Inflammatory macrophage (primary cell): ENCODE results near the gene EDC4.
"Not testable (repeated sequence)": the region's sequence is repeated elsewhere in the genome, so short reads cannot be mapped to it uniquely, and the experiment has no call there.

ENCODE experiments used
- DNase-seq, 2 donors: peaks; one replicate each; pipeline ENCODE4 v3.0.0-alpha.2; 2020 to 2022

EDC4 gene

DNA sequence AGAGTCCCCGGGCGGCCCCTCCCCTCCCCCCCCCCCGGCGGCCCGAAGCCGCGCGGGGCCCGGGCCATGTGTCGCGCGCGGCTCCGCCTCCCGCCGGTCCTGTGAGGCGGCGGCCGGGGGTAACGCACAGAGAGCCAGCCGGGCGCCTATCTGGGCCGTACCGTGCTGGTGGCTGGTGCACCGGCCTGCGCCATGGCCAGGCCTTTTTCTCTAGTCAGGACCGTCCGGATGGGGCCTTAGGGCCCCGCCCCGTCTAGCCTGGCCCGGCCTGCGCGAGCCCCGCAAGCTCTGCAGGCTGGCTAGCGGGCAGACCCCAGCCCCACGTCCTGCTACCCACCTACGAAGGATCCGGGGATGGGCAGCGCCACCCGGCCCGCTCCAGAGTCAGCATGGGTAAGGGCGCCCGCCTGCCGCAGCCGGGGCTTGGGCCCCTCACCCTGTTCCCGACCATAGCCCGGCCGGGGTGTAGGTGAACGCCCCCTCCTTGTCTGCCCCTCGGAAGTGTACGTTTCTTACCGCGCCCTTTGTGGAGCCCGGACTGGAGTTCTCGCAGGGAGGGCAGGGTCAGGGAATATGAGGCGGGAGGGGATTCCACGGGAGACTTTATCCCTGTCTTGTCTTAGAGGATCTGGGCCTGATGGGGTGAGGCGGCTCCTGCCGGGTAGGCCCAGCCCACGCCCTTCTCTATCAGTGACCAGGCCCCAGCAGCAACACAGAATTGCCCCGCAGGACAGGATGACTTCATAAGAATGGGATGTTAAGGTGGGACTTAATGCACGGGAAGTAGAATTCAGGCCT, 25.6 kb upstream of the EDC4 start, which contains the start of gene CENPT:
TSS of gene CENPT (minus strand) at position 630 of the 798 bp plus-strand sequence. CDS start 13,834 bp downstream, outside the sequence.
- DNase-seq = peak; percentile 36 to 72

DNA sequence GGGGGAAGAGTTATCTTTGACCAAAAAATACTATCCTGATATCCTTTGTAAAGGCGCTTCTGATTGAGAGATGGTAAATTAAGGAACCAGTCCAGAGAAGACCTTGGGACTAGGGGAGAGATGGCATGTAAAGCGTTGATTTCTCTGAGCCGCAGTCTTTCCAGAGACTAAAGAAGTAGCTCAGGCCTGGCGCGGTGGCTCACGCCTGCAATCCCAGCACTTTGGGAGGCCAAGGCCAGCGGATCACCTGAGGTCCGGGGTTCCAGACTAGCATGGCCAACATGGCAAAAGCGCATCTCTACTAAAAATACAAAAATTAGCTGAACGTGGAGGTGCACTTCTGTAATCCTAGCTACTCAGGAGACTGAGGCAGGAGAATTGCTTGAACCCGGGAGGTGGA, 24.7 kb upstream of the EDC4 start:
- no peak for DNase-seq

DNA sequence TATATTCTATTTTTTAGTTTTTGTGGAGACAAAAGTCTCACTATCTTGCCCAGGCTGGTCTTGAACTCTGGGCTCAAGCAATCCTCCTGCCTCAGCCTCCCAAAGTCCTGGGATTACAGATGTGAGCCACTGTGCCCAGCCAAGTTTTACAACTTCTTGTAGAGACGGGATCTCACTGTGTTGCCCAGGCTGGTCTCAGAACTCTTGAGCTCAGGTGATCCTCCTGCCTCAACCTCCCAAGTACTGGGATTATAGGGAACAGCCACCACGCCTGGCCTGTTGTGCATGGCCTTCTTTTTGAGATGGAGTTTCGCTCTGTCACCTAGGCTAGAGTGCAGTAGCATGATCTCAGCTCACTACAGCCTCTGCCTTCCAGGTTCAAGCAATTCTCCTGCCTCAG, 19.2 kb upstream of the EDC4 start:
- DNase-seq = no peak

GRCh38 chr16:67855789-67856188, 17.1 kb upstream of the EDC4 start:
- no peak for DNase-seq

DNA sequence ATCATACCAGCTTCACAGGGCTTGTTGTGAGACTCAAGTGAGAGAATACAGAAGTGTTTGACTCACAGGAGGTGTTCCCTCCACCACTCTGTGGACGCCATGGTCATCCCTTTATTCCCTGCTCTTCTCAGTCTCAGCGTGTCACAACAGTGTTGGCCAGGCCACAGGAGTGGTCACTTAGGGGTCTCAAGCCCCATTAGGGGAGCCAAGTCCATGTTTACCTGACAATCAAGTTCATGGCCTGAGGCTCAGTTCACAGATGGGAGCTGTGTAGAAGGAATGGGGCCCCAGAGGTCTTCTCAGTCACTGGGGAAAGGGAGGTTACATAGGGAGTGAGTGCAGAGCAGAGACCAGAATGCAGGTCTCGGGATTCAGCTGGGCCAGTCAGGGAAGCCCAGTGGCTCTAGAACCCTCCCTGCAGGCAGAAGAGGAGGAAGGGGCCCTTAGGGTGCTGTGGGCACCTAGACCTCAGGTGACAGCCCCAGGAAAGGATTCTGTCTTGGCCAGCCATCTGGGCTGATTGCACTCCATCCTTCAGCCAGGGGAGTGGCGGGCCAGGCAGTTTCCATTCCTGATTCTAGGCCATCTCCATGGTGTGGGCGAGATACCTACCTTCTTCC, 15.8 kb upstream of the EDC4 start:
- DNase-seq = no peak

- DNase-seq = peak; percentile 97
Observed at GRCh38 chr16:67857547-67858233, 15.2 kb upstream of the EDC4 start.

- peak; percentile 31 to 51 for DNase-seq
Observed at GRCh38 chr16:67858500-67858899, 14.4 kb upstream of the EDC4 start.

- DNase-seq = peak; percentile 20 to 30
Observed at GRCh38 chr16:67860589-67861398, 12.1 kb upstream of the EDC4 start.

GRCh38 chr16:67861877-67862276, 11.0 kb upstream of the EDC4 start:
- no peak for DNase-seq

DNA sequence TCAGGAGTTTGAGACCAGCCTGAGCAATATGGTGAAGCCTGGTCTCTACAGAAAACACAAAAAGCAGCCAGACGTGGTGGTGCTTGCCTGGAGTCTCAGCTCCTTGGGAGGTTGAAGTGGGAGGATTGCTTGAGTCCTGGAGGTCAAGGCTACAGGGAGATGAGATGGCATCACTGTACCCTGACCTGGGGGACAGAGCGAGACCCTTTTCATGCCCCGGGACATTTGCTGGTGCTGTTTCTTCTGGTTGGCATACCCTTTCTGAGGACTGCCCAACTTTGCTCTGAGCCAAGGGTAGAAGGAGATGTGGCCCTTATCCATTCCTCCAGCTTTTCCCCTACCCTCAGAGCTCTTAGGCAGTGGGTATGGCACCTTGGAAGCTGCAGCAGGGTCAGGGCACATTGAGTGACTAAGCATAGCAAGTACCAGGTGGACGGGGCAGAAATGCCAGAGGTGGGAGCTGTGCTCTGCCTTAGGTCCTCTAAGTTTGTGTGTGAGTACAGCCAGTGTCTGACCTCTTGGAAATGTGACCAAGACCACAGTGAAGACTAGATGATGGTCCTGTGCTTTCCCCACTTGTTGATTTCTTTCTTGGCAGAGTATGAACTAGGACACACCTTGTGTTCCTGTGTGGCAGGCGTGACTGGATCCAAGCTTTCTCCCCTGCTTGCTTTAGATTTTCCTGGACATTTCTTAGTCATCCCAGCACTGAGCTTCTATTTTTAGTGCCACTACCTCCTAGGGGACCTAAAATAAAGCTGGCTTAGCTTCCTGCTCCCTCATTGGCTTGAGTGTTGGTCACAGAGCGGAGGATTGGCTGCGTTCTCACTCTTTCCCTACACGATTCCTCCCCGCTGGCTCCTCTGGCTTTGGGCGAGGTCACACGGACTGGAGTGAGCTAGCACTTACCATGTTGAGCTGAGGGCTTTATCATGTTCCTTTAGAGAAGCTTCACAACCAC, 9.9 kb upstream of the EDC4 start:
- DNase-seq = no peak

DNA sequence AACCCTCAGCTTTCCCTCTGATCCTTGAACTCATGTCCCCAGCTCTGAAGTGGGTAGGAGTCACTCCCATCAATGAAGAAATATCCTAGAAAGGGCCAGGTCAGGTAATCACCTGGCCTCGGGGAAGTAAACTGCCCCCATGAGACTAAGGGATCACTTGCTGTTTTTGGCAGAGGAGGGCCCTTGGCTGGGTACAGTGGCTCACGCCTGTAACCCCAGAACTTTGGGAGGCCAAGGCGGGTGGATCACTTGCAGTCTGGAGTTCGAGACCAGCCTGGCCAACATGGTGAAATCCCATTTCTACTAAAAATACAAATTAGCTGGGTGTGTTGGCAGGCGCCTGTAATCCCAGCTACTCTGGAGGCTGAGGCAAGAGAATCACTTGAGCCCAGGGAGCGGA, 8.8 kb upstream of the EDC4 start:
- not testable (repeated sequence) for DNase-seq

- no peak for DNase-seq
Observed at GRCh38 chr16:67864594-67864993, 8.3 kb upstream of the EDC4 start.

- peak; percentile 65 to 72 for DNase-seq
Observed at GRCh38 chr16:67865318-67865717, 7.5 kb upstream of the EDC4 start.

DNA sequence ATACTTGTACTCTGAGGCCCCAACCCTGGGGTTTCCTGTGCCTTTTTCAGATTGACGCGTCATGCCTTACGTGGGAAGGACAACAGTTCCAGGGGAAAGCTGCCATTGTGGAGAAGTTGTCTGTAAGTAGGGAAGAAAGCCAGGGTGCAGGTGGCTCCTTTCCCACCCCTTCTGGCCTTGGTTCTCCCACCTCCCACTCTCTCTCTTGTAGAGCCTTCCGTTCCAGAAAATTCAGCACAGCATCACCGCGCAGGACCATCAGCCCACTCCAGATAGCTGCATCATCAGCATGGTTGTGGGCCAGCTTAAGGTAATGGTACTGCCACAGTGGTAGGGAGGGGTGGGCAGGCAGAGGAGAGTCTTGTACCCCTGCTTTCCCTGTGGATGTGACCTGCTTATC, 4.6 kb upstream of the EDC4 start:
- no peak for DNase-seq

- DNase-seq = no peak
Observed at GRCh38 chr16:67869653-67870052, 3.2 kb upstream of the EDC4 start.

DNA sequence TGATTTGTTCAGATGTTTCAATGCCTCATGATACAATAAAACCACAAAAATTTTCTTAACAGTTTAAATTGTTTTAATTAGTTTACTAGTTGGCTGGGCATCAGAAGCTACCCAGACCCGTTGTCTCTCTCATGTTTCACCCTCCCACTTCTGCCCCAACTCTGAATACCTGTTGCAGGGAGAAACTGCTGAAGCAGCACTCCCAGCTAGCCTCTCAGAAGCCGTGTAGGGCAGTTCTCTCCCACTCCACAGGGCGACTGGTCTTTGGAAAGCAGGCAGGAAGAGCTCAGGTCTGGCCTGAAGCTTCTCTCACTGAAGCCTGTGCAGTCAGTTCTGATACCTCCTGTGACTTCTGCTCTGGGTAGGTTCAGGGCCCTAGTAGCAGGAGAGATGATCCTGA, 1.6 kb upstream of the EDC4 start:
- no peak for DNase-seq

GRCh38 chr16:67872131-67872630, 671 bp upstream of the EDC4 start:
- peak in 1 of 2 donors; percentile 2 for DNase-seq

- peak in 1 of 2 donors; percentile 5 for DNase-seq
Observed at GRCh38 chr16:67873435-67874370, 851 bp downstream of the EDC4 start.

DNA sequence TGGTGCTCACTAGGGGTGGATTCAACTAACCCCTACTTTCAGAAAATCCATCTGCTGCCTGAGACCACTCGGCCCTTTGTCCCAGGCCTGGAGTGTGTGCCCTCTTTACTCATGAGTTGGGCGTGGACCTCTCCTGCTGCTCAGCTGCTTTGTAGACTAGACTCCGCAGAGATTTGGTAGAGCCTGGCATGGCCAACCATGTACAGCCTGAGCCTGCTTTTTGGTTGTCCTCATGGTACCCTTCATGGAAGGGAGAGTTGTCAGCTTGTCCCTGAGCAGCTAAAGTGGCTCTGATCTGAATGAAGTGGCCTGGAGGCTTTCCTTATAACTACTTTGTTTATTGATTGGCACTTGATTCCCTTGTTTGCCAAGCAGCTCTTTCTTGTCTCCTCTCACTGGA, 1.5 kb downstream of the EDC4 start:
- no peak for DNase-seq

DNA sequence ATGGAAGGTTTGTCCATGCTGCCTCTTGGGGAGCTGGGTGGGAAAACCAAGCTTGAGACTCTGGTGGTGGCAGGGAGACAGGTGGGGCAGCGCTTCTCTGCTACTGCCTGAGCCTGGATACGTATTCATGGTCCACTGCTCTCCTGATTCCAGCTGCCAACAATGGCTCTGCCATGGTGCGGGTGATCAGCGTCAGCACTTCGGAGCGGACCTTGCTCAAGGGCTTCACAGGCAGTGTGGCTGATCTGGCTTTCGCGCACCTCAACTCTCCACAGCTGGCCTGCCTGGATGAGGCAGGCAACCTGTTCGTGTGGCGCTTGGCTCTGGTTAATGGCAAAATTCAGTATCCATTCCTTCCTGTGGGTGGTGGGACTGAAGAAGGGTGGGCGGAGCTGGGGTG, 4.2 kb downstream of the EDC4 start:
- no peak for DNase-seq
